IPS-18c (cell line): ENCODE data around the gene RECK.

Source experiments
- H3K4me3 ChIP-seq: 2 replicates; pipeline ENCODE4 v1.7.0; 2013; ENCODE audit warnings: low read depth, mild to moderate bottlenecking, low read length, moderate library complexity; ENCODE audit not compliant: insufficient read depth
- H3K9me3 ChIP-seq: one replicate; pipeline ENCODE4 v1.6.1; 2013; ENCODE audit warnings: mild to moderate bottlenecking, low read length, moderate library complexity; ENCODE audit not compliant: control insufficient read depth, insufficient read depth

Gene RECK

GRCh38 chr9:36138901-36139300 lies 102.2 kb downstream of the RECK start:
- Histone ChIP-seq H3K4me3 (no peak overlapping the region), H3K9me3 (no peaks in the 10 kb centered on the region)

DNA sequence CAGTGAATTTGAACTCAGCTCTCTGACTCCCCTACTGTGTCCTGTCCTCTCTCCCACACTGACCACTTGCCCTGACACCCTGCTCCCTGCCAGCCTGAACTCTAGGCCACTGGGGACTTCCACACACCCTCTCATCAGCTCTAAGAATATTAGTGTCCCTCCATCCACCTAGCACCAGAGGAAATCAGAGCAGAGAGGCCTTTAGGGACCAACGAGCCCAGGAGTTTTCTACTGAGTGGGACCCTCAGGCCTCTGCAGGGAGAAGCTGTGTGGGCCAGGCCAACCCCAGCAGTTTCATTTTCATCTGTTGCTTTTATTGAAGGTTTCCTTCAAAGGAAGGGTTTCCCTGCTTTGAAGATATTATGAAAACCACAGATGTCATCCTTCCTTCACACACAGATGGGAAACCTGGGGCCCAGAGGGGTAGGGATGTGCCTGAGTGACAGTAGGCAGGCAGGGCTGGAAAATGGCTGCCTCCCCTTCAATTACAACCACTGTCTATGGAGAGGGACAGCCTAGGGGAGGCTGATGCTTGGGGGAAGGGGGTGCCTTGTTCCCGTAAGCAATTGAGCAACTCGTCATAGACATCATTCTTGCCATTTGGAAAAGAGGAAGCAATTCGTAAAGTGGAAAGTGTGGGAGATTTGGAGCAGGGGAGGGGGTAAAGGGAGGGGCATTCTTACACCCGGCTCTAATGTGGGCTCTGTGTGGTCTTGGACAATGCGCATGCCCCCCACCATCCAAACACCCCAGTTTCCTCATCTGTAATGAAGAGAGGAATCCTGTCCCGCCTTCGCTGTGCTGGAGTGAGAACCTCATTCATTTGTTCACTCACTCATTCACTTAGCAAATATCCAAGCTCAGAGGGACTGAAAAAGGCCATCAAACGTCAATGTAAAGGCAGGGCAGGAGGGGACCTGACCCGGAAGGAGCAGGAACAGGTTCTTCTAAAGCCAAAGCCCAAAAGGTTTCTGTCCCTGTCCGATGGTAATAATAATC lies 103.7 kb downstream of the RECK start:
- H3K9me3 ChIP-seq = peaks cover 3% of the 10 kb centered on the region
- H3K4me3 ChIP-seq = no peak overlapping the region

GRCh38 chr9:36141288-36141687 lies 104.6 kb downstream of the RECK start:
- Histone ChIP-seq H3K9me3 (peaks cover 3% of the 10 kb centered on the region), H3K4me3 (no peak overlapping the region)

DNA sequence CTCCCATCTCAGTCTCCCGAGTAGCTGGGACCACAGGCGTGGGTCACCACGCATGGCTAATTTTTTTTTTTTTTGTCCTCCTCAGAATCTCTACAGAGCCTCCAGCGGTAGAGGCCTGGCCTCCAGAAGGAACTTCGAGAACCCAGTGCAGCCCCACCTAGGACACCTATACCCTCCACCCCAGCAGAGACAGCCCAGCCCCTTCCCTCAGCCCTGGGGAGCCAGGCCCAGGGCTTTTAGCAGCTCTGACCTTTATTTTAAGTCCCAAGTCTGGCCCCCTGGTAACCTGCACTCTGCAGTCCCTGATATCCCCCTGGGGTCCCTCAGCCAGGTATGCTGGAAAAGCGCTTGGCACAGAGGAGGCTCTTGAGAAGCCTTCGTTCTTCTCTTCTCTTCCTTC lies 105.0 kb downstream of the RECK start:
- peaks cover 3% of the 10 kb centered on the region for H3K9me3 ChIP-seq
- H3K4me3 ChIP-seq = no peak overlapping the region

- Histone ChIP-seq H3K4me3 (no peak overlapping the region), H3K9me3 (peaks cover 3% of the 10 kb centered on the region)
These were observed 106.0 kb downstream of the RECK start for GRCh38 chr9:36142510-36143244.

DNA sequence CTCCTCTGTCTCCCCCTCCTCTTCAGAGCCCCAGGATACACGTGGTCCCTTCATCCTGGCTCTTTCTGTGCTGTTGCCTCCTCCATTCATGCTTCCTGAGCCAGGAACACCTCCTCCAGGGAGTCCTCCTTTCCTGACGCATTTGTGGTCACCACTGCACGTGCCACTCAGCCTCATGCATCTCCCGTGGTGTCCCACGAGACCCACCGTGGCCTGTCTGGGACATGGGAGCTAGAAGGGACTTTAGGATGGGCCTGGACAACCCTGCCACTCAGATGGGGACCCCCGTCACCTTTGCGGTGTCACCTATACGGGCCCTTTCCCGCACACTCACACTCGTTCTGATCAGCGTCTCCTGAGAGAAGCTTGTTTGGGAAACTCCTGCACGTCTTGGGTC lies 106.5 kb downstream of the RECK start:
- Histone ChIP-seq H3K4me3 (no peak overlapping the region), H3K9me3 (peaks cover 3% of the 10 kb centered on the region)

GRCh38 chr9:36144309-36145232 lies 107.9 kb downstream of the RECK start:
- Histone ChIP-seq H3K4me3 (no peak overlapping the region), H3K9me3 (peaks cover 3% of the 10 kb centered on the region)

- H3K9me3 ChIP-seq = peaks cover 3% of the 10 kb centered on the region
- no peak overlapping the region for H3K4me3 ChIP-seq
These were observed 109.3 kb downstream of the RECK start for GRCh38 chr9:36145970-36146369.

DNA sequence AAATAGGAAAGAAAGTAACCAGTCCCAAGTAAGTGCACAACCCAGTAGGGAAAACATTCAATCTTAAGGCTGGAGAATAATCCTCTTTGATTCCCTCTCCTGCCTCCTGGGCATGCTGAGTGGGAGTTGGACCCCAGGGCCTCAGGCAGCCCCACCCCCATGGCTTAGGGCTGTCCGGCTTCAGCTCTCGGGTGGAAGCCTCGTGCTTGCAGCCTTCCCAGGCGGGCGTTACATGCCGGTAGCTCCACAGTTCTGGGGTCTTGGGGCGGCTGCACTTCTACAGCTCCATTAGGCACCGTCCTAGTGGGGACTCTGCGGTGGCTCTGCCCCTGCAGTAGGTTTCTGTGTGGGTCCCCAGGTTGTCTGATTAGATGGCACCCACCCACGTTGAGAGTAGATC lies 109.9 kb downstream of the RECK start:
- no peak overlapping the region for H3K4me3 ChIP-seq
- peaks cover 3% of the 10 kb centered on the region for H3K9me3 ChIP-seq

GRCh38 chr9:36147441-36148175 lies 110.9 kb downstream of the RECK start:
- H3K4me3 ChIP-seq = no peak overlapping the region
- H3K9me3 ChIP-seq = peaks cover 3% of the 10 kb centered on the region

- peaks cover 3% of the 10 kb centered on the region for H3K9me3 ChIP-seq
- H3K4me3 ChIP-seq = no peak overlapping the region
These were observed 111.8 kb downstream of the RECK start for GRCh38 chr9:36148311-36149051.

GRCh38 chr9:36149197-36149596 lies 112.5 kb downstream of the RECK start:
- H3K4me3 ChIP-seq = no peak overlapping the region

DNA sequence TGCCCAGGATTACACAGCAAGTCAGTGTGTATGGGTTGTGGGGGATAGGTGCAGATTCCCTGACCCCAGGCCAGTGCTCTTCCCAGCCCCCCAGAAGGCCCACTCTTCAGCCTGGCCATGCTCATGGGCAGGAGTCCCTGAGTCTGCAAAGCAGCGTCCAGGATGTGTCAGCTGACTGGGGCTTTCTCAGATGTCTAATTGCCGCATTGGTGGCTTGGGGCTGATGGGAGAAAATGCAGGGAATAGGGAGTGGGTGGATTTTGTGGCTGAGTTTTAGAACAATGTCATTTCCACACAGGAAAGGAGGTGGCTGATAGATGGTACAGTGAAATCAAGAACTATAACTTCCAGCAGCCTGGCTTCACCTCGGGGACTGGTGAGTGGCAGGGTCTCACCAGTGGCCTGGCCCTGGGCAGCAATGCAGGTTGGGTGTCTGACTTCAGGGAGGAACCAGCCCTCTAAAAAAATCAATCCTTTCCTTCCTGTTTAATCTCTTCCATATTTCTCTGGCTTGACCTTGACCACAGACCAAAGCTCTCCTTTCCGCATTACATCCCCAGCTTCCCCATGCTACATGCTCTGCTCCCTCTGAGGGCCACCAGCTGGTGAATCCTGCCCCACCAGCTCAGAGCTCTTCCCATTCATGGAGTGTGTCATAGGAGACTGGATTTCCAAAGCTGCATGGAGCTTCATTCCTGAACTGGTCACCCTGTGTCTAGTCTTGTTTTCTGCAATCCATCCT lies 114.0 kb downstream of the RECK start:
- Histone ChIP-seq H3K4me3 (no peak overlapping the region), H3K9me3 (no peaks in the 10 kb centered on the region)

More at GRCh38 chr9:36149197-36149596, 112.5 kb downstream of the RECK start:
- peaks cover 3% of the 10 kb centered on the region for H3K9me3 ChIP-seq

DNA sequence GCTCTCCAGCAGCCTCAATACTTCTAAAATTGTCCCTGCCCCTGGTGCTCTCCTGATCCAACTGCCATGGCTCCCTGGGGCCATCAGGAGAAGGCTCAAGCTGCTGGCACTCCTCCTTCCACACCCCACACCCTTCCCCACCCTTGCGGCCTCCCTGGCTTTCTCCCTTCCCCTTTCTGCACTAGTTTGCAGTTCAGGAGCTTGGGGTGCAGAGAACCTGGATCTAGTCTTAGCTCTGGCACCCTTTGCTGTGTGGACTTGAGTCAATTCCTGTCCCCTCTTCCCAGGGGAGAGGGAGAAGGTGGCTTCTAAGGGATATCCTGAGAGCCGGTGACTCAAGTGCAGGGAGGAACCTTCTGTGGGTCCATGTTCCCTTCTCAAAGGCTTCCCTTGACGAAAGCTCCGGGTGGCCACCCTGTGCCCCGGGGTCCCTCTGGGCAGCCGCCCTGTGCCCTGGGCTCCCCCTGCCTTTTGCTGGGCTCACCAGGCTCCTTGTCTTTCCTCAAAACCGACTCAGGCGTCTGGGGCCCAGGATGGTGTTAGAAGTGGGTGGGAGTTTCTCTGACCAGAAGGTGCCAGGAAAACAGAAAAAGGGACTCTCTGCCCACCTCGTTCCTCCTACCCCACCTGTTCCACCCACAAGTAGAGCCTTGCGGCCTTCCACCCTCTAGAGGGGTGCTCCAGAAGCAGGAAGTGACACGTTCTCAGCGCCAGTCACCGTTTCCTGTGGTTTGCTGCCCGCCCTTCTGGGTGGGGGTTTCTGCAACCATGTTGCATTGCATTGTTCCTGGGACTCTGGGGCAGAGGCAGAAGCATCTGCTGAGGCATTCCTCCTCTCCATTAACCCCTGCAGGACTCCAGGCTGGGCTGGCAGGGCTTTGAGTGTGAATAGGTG lies 114.8 kb downstream of the RECK start:
- Histone ChIP-seq H3K4me3 (no peak overlapping the region), H3K9me3 (peaks cover 3% of the 10 kb centered on the region)
